Transverse colon (tissue), 4 donors: ENCODE data around the gene LRP8. TPM values are rescaled to one million over a fixed set of nuclear protein-coding genes. Genes with fewer than 3 reads are reported as not detected.

Experiments used
- DNase-seq: peaks from one replicate; pipeline ENCODE4 v3.0.0-alpha.2; 2019
- H3K27ac ChIP-seq, 4 donors: fragments of 200-600 bp; sonication (generic); 2 replicates each; pipeline ENCODE4 v1.5.1; 2016 to 2018; ENCODE audit warnings: inconsistent platforms in 4 of 4
- H3K27me3 ChIP-seq: fragments of 200-600 bp; sonication (generic); 2 replicates; pipeline ENCODE4 v1.5.1; 2017; ENCODE audit warnings: inconsistent platforms
- H3K36me3 ChIP-seq, 4 donors: fragments of 200-600 bp; sonication (generic); 2 replicates each; pipeline ENCODE4 v1.5.1; 2017 to 2019; ENCODE audit warnings: inconsistent platforms in 4 of 4
- H3K4me1 ChIP-seq, 4 donors: fragments of 200-600 bp; sonication (generic); 2 replicates each; pipeline ENCODE4 v1.5.1; 2017 to 2020; ENCODE audit warnings: inconsistent platforms in 4 of 4
- H3K4me3 ChIP-seq, 4 donors: fragments of 200-600 bp; sonication (generic); 1 replicate in 1 of 4; 2 replicates in 3 of 4; pipeline versions ENCODE4 v1.5.1 to v1.6.1; 2017 to 2019; ENCODE audit warnings: inconsistent platforms in 4 of 4
- H3K9me3 ChIP-seq, 2 donors: fragments of 200-600 bp; sonication (generic); 2 replicates each; pipeline ENCODE4 v1.5.1; 2017 to 2019; ENCODE audit warnings: inconsistent platforms in 2 of 2
- CTCF ChIP-seq, 5 experiments: fragments of 200-600 bp in 3 of 5; fragments of 450-650 bp in 2 of 5; sonication (generic) in 3 of 5; IDR thresholded peaks; 1 replicate in 2 of 5; 2 replicates in 3 of 5; pipeline ENCODE4 v1.5.1; 2016 to 2017; ENCODE audit warnings: antibody characterized with exemption in 5 of 5, inconsistent platforms in 3 of 5, mild to moderate bottlenecking in 2 of 5, moderate library complexity in 1 of 5
- EP300 ChIP-seq: sonication (generic); formaldehyde crosslinking; IDR thresholded peaks from one replicate; pipeline ENCODE4 v1.6.1; 2017; ENCODE audit warnings: antibody characterized with exemption, low read depth
- POLR2A ChIP-seq: fragments of 450-650 bp; IDR thresholded peaks from one replicate; pipeline ENCODE4 v1.6.1; 2016; ENCODE audit warnings: antibody characterized with exemption, mild to moderate bottlenecking, moderate library complexity
- POLR2AphosphoS5 ChIP-seq, 3 donors: sonication (generic); formaldehyde crosslinking; IDR thresholded peaks; one replicate each; pipeline ENCODE4 v1.6.1; 2016; ENCODE audit warnings: antibody characterized with exemption in 3 of 3
- WGBS, 2 donors: methylation state at CpG; one replicate each; pipeline ENCODE4 v1.1.5; 2018; ENCODE audit warnings: low coverage in 1 of 2; 5-methylcytosine and 5-hydroxymethylcytosine counted together
- in situ Hi-C, 4 donors: fragments of 200-750 bp; cut with MboI; loops; one replicate each; pipeline versions ENCODE4 v1.15.0 to v1.15.1; 2017; ENCODE audit warnings: low sequenced_read_pairs in 3 of 4, low pct_ligation_motif_present in 1 of 4, low pct_unique_long_range_greater_than_20kb in 1 of 4
- intact Hi-C: fragments of 100-400 bp; cut with DNase I; formaldehyde crosslinking; loops from one replicate; pipeline ENCODE4 v1.15.1; 2023; ENCODE audit warnings: low total_unique reads
- total RNA-seq, 4 donors: library from RNA; depleted of rRNA; stranded (reverse); fragments of >200 nt; gene quantifications; one replicate each; pipeline ENCODE4 v1.1.0, GENCODE V29; 2016

Gene LRP8
- total RNA-seq, 4 donors from 2014 or later, result 0.37 to 10.7 (median 1.4) TPM

- Histone ChIP-seq H3K36me3 (no peaks in the 10 kb centered on the region), H3K27ac (peak overlapping the region; percentile 46 to 86 (median 72)), H3K4me3 (peak overlapping the region; percentile 49 to 80 (median 66)), H3K4me1 (peaks cover 10 to 25% (median 21%) of the 10 kb centered on the region in 4 donors), H3K27me3 (no peaks in the 10 kb centered on the region), H3K9me3 (no peaks in the 10 kb centered on the region)
- intact Hi-C loops (no loop called here), in situ Hi-C loops (no loop called here)
- TF ChIP-seq POLR2A, result peak; percentile 15
- TF ChIP-seq CTCF (IDR thresholded peaks at IDR 0.05), result no peak
- 0% methylated on average over 42 of the region's 42 CpGs; no CpG with 5 or more reads in 1 of the 2 donors for WGBS, 2 donors
- DNase-seq, result peak; percentile 92
Measured at GRCh38 chr1:53326088-53326597, 1.7 kb downstream of the LRP8 start.

GRCh38 chr1:53325326-53326087 lies 2.4 kb downstream of the LRP8 start:
- Histone ChIP-seq H3K27ac (peak overlapping the region; percentile 46 to 86 (median 72)), H3K36me3 (no peaks in the 10 kb centered on the region), H3K4me1 (peaks cover 10 to 25% (median 21%) of the 10 kb centered on the region in 4 donors), H3K4me3 (peak overlapping the region in 3 of 4 donors; percentile 56 to 80 (median 77)), H3K9me3 (no peaks in the 10 kb centered on the region), H3K27me3 (no peaks in the 10 kb centered on the region)
- intact Hi-C loops (no loop called here), in situ Hi-C loops (no loop called here)
- 21% methylated on average over 26 of the region's 26 CpGs; no CpG with 5 or more reads in 1 of the 2 donors for WGBS, 2 donors
- TF ChIP-seq POLR2AphosphoS5 (IDR thresholded peaks at IDR 0.05), result no peak
- no peak for TF ChIP-seq EP300
- TF ChIP-seq POLR2A, result no peak
- no peak for TF ChIP-seq CTCF (IDR thresholded peaks at IDR 0.05)
- peak; percentile 13 for DNase-seq

GRCh38 chr1:53324728-53325297 lies 3.1 kb downstream of the LRP8 start:
- H3K36me3 ChIP-seq, result no peaks in the 10 kb centered on the region
- intact Hi-C loops, result no loop called here

More at GRCh38 chr1:53324728-53325297, 3.1 kb downstream of the LRP8 start:
- DNase-seq, result no peak
- Histone ChIP-seq H3K27me3 (no peaks in the 10 kb centered on the region), H3K9me3 (no peaks in the 10 kb centered on the region), H3K27ac (no peak overlapping the region), H3K4me1 (peaks cover 10 to 25% (median 21%) of the 10 kb centered on the region in 4 donors), H3K4me3 (no peak overlapping the region)
- TF ChIP-seq POLR2A (no peak), POLR2AphosphoS5 (IDR thresholded peaks at IDR 0.05) (no peak), CTCF (IDR thresholded peaks at IDR 0.05) (no peak), EP300 (no peak)
- WGBS, 2 donors, result 93 to 100% methylated on average over 3 to 7 of the region's 7 CpGs
- in situ Hi-C loops, result no loop called here
